CD4-positive, alpha-beta T cell treated with Interleukin-15 for 4 hours (primary cell): ENCODE data around the gene CSNK2A2.
A peak's percentile ranks its signal among the peaks of the same experiment; 100 is the strongest.

Experiments
- DNase-seq: peaks from one replicate; pipeline ENCODE4 v3.0.0-alpha.2; 2020; ENCODE audit warnings: low spot score

Gene CSNK2A2

GRCh38 chr16:58138852-58139251 lies 59.1 kb downstream of the CSNK2A2 start:
- no peak for DNase-seq

GRCh38 chr16:58137581-58137980 lies 60.3 kb downstream of the CSNK2A2 start:
- no peak for DNase-seq

GRCh38 chr16:58129097-58129936 lies 68.6 kb downstream of the CSNK2A2 start, which contains the start of gene CFAP20:
Gene CFAP20 (minus strand): TSS chr16:58129381. CDS start chr16:58129115, 266 bp downstream.
- peak; percentile 97 for DNase-seq

GRCh38 chr16:58128711-58129096 lies 69.2 kb downstream of the CSNK2A2 start:
- no peak for DNase-seq

GRCh38 chr16:58128181-58128631 lies 69.7 kb downstream of the CSNK2A2 start:
- no peak for DNase-seq

- DNase-seq, result no peak
Measured at GRCh38 chr16:58127634-58128033, 70.3 kb downstream of the CSNK2A2 start.

- peak; percentile 70 for DNase-seq
Measured at GRCh38 chr16:58127033-58127556, 70.8 kb downstream of the CSNK2A2 start.

GRCh38 chr16:58126451-58126961 lies 71.4 kb downstream of the CSNK2A2 start:
- DNase-seq, result no peak

- no peak for DNase-seq
Measured at GRCh38 chr16:58125781-58126335, 72.0 kb downstream of the CSNK2A2 start.

- DNase-seq, result no peak
Measured at GRCh38 chr16:58125041-58125440, 72.9 kb downstream of the CSNK2A2 start.

- DNase-seq, result no peak
Measured at GRCh38 chr16:58124601-58124915, 73.3 kb downstream of the CSNK2A2 start.

GRCh38 chr16:58123896-58124600 lies 73.9 kb downstream of the CSNK2A2 start:
- DNase-seq, result no peak

GRCh38 chr16:58121132-58121531 lies 76.8 kb downstream of the CSNK2A2 start:
- DNase-seq, result no peak

GRCh38 chr16:58120234-58120633 lies 77.7 kb downstream of the CSNK2A2 start:
- DNase-seq, result no peak

GRCh38 chr16:58119509-58119845 lies 78.4 kb downstream of the CSNK2A2 start:
- DNase-seq, result no peak

GRCh38 chr16:58118801-58119508 lies 79.0 kb downstream of the CSNK2A2 start:
- no peak for DNase-seq

- no peak for DNase-seq
Measured at GRCh38 chr16:58116529-58116928, 81.4 kb downstream of the CSNK2A2 start.

- DNase-seq, result no peak
Measured at GRCh38 chr16:58116081-58116480, 81.8 kb downstream of the CSNK2A2 start.

GRCh38 chr16:58114827-58115825 lies 82.8 kb downstream of the CSNK2A2 start:
- DNase-seq, result no peak

GRCh38 chr16:58111302-58111627 lies 86.6 kb downstream of the CSNK2A2 start:
- DNase-seq, result no peak
